22Rv1 (cell line): Measurements from ENCODE around the gene ABLIM3.

Source experiments
- CTCF ChIP-seq: fragments of 450-650 bp; IDR thresholded peaks from 2 replicates; pipeline ENCODE4 v1.5.1; 2017; ENCODE audit warnings: mild to moderate bottlenecking
- ZFX ChIP-seq: fragments of 450-650 bp; IDR thresholded peaks from 2 replicates; pipeline ENCODE4 v1.6.1; 2017; ENCODE audit warnings: antibody characterized with exemption, borderline replicate concordance

- peak; percentile 81 for TF ChIP-seq CTCF
- TF ChIP-seq ZFX: no peak
These were observed 87.5 kb downstream of the ABLIM3 start for GRCh38 chr5:149228618-149229297.
